ENCODE results near the gene BEST4. TPM values are rescaled to one million over a fixed set of nuclear protein-coding genes. Genes with fewer than 3 reads are reported as not detected.

The BEST4 gene
- total and polyA plus RNA-seq, 2 of the 13 experiments (the other 11 are each of a cell fraction or from before 2014, with no cell fraction given), result 0.77 to 1.4 TPM

DNA sequence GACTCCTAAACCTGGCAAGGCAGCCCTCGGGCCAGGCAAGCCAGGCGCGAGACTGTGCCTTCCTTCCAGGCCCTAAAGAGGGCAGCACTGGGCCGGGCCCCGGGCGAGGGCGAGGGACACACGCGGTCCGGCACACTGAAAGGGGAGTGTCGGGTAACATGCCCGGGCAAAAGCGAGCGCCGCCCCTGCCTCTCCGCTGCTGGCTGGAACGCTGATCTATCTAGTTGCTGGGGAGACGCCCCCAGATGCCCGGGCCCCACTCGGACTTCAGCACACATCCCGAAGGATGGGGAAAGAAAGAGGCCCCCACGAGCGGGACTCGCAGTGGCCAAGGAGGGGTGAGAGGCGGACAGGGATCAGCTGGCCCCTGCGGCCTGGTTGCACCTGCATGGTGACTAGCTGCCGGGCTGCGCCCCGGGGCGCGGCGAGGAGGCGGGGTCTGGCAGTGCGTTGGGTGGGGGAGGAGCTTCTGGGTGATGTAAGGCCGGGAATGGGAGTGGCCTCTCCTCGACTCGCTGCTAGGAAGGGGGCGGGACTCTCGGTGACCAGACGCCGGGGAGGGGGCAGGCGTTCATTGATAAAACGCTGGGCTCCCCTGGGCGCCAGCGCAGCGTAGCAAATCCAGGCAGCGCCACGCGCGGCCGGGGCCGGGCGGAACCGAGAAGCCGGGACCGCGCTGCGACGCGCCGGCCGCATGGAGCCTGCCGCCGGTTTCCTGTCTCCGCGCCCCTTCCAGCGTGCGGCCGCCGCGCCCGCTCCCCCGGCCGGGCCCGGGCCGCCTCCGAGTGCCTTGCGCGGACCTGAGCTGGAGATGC, 12.0 kb upstream of the BEST4 start, which contains the start of gene PLK3 (continued):
- TF ChIP-seq, protein P1, sequence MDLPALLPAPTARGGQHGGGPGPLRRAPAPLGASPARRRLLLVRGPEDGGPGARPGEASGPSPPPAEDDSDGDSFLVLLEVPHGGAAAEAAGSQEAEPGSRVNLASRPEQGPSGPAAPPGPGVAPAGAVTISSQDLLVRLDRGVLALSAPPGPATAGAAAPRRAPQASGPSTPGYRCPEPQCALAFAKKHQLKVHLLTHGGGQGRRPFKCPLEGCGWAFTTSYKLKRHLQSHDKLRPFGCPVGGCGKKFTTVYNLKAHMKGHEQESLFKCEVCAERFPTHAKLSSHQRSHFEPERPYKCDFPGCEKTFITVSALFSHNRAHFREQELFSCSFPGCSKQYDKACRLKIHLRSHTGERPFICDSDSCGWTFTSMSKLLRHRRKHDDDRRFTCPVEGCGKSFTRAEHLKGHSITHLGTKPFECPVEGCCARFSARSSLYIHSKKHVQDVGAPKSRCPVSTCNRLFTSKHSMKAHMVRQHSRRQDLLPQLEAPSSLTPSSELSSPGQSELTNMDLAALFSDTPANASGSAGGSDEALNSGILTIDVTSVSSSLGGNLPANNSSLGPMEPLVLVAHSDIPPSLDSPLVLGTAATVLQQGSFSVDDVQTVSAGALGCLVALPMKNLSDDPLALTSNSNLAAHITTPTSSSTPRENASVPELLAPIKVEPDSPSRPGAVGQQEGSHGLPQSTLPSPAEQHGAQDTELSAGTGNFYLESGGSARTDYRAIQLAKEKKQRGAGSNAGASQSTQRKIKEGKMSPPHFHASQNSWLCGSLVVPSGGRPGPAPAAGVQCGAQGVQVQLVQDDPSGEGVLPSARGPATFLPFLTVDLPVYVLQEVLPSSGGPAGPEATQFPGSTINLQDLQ (CRISPR knock-in tag; IDR thresholded peaks at IDR 0.05), result peak; percentile 30; the same call in 1 of the 2 replicates
- TF ChIP-seq HMGXB4 (CRISPR knock-in tag; IDR thresholded peaks at IDR 0.05; ENCODE audit: borderline replicate concordance in 1 of 2, low read depth in 1 of 2) (peak; percentile 94), MAFG (CRISPR knock-in tag; IDR thresholded peaks at IDR 0.05) (no peak), ZNF234 (CRISPR knock-in tag; conservative IDR thresholded peaks at IDR 0.05) (no peak), HDAC2 (CRISPR knock-in tag; IDR thresholded peaks at IDR 0.05) (peak; percentile 68), MTA1 (CRISPR knock-in tag; IDR thresholded peaks at IDR 0.05; ENCODE audit: borderline replicate concordance) (peak; percentile 57; the same call in 1 of the 2 replicates), ZNF30 (CRISPR knock-in tag; IDR thresholded peaks at IDR 0.05) (no peak), DR1 (CRISPR knock-in tag; IDR thresholded peaks at IDR 0.05) (peak; percentile 93), ASH2L (IDR thresholded peaks at IDR 0.05; ENCODE audit: insufficient read length, low read depth, low read length) (peak; percentile 53), SKI (IDR thresholded peaks at IDR 0.05; ENCODE audit: partially characterized antibody) (peak; percentile 92), BCL6 (CRISPR knock-in tag; IDR thresholded peaks at IDR 0.05) (peak; percentile 57), TBP (CRISPR knock-in tag; IDR thresholded peaks at IDR 0.05) (no peak), RFX5 (IDR thresholded peaks at IDR 0.05; ENCODE audit: low read depth, low read length) (peak; percentile 40; the same call in 1 of the 2 replicates), RELA (CRISPR knock-in tag; IDR thresholded peaks at IDR 0.05) (peak; percentile 53; the same call in 1 of the 2 replicates), ZNF749 (CRISPR knock-in tag; IDR thresholded peaks at IDR 0.05; ENCODE audit: borderline replicate concordance) (0 out of 2 replicates have a peak, but pooled peaks have one; percentile 23), MYNN (CRISPR knock-in tag; IDR thresholded peaks at IDR 0.05; ENCODE audit: low read depth) (no peak), RBAK (CRISPR knock-in tag; IDR thresholded peaks at IDR 0.05) (no peak)
- TF ChIP-seq, protein P2, sequence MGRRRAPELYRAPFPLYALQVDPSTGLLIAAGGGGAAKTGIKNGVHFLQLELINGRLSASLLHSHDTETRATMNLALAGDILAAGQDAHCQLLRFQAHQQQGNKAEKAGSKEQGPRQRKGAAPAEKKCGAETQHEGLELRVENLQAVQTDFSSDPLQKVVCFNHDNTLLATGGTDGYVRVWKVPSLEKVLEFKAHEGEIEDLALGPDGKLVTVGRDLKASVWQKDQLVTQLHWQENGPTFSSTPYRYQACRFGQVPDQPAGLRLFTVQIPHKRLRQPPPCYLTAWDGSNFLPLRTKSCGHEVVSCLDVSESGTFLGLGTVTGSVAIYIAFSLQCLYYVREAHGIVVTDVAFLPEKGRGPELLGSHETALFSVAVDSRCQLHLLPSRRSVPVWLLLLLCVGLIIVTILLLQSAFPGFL (CRISPR knock-in tag; IDR thresholded peaks at IDR 0.05), result no peak
- TF ChIP-seq, protein P3, sequence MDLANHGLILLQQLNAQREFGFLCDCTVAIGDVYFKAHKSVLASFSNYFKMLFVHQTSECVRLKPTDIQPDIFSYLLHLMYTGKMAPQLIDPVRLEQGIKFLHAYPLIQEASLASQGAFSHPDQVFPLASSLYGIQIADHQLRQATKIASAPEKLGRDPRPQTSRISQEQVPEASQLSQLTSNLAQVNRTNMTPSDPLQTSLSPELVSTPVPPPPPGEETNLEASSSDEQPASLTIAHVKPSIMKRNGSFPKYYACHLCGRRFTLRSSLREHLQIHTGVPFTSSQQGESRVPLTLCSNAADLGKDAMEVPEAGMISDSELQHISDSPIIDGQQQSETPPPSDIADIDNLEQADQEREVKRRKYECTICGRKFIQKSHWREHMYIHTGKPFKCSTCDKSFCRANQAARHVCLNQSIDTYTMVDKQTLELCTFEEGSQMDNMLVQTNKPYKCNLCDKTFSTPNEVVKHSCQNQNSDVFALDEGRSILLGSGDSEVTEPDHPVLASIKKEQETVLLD (CRISPR knock-in tag; IDR thresholded peaks at IDR 0.05; ENCODE audit: low read depth), result peak; percentile 52; the same call in 1 of the 2 replicates
- TF ChIP-seq, protein P4, sequence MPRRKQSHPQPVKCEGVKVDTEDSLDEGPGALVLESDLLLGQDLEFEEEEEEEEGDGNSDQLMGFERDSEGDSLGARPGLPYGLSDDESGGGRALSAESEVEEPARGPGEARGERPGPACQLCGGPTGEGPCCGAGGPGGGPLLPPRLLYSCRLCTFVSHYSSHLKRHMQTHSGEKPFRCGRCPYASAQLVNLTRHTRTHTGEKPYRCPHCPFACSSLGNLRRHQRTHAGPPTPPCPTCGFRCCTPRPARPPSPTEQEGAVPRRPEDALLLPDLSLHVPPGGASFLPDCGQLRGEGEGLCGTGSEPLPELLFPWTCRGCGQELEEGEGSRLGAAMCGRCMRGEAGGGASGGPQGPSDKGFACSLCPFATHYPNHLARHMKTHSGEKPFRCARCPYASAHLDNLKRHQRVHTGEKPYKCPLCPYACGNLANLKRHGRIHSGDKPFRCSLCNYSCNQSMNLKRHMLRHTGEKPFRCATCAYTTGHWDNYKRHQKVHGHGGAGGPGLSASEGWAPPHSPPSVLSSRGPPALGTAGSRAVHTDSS (CRISPR knock-in tag; conservative IDR thresholded peaks at IDR 0.05), result no peak

All from HepG2 (cell line).